Amygdala (tissue), 56 donors: ENCODE results near the gene ALDH16A1.

Source experiments
- DNase-seq, 56 donors: peaks; one replicate each; lab custom pipeline; 2025; lab: John Stamatoyannopoulos, UW

Gene ALDH16A1

DNA sequence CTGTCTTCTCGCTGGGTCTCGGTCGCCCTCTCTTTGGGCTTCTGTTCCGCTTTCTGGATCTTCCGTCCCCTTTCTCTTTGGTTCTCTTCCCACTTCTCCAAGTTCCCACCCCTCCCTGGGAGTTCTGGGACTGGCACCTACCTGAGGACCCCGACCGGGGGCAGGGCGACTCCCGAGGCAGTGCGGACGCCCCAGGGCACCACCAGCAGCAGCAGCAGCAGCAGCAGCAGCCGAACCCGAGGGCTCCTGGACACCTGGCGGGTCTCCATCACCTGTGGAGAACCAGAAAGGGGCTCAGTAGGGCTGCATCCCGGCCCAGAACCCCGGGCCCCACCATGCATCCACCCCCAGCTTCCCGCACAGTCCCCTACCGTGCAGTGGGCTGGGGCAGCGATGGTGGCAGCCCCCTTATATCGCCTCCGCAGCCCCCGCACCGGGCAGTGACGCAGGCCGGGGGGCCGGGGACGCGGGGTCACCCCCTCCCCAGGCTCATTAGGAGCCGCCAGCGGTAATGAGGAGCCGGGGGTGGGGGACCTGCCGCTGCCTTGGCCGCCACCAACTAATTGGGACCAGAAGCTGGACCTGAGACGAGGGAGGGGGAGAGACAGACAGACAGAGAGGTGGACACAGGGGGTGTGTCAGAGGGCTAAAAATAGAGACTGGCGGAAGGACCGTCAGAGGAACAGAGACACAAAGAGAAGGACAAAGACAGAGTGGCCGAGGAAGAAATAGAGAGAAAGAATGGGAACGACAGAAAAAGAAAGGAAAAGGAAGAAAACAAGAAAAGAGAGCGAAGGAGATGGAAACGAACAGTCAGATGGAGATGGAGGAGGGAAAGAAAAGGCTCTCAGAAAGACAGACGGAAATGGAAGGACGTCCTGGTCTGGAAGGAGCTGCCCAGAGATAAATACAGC lies 29.7 kb upstream of the ALDH16A1 start, which contains the start of gene PTH2:
TSS of gene PTH2 (minus strand) at position 371 of the 914 bp plus-strand sequence. CDS start at position 269, 102 bp downstream.
- DNase-seq, result no peak

DNA sequence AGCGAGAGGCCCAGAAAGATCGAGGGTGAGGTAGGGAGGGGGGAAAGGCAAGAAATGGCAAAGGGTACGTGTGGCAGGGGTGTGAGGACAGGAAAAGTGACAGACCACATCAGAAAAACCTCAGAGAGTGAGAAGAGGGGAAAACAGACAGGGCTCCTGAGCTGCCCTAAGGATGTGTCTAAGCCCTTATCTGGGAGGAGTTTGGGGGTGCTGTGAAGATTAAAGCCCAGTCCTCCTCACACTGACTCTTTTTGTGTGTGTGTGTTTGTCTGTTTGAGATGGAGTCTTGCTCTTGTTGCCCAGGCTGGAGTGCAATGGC lies 29.1 kb upstream of the ALDH16A1 start:
- no peak for DNase-seq

DNA sequence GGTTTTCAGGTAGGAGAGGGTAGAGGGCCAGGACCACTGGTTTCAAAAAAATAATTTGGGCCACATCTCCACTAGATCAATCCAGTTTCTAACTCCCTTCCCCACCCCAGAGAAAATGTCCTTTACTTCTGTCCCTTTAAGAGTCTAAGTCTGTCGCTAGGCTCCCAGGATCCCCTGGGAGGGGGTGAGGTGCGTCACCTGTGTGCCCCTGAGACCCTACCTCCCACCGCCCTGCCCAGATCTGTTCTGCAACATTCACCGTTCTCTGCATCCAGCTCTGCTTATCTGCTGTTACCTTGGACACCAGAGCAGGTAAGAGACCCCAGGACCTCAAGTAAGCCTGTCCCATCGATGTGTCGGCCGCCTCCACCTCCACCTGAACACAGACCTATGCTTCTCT lies 27.8 kb upstream of the ALDH16A1 start, which contains the start of gene GFY:
TSS of gene GFY (plus strand) at position 211 of the 400 bp plus-strand sequence. CDS start 1,043 bp downstream, outside the sequence.
- no peak for DNase-seq

DNA sequence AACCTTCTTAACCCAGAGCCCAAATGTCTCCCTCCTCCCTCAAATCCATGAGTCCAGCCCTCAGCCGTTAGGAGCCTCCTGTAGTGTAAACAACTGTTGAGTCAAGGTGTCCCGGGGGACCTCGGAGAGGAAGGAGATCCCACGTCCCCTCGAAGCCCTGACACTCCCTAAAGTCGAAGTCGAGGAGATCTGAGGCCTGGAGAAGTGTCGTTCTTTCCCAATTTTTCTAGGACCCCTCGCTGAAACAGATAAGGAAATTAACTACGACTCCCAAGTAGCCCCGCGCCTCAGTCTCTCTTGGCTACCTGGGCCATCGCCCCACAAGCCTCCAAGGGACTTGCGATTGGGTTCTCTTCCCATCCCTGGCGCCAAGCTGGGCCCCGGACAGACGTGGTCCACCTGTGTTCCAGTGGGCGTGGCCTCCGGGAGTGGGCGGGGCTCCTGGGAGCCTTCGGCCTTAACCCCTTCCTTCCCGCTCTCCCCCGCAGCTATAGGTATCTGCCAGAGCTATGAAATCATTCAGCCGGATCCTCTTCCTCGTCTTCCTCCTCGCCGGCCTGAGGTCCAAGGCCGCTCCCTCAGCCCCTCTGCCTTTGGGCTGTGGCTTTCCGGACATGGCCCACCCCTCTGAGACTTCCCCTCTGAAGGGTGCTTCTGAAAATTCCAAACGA lies 27.0 kb upstream of the ALDH16A1 start:
- DNase-seq, result no peak

DNA sequence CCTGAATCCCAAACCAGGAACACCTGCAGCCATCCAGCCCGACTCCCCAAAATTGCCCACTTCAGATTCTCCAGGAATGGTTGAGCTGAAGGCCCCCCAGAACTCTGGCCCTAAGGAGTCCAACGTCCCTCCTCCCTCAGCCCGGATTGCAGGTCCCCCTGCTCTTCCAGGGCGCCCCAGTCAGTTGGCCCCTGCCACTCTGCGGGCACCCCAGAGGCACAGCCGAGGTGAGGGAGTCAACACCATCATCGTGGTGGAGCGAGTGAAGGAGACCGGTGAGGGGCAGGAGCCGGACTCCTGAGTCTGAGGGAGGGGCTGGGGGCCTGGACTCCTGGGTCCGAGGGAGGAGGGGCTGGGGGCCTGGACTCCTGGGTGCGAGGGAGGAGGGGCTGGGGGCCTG lies 25.7 kb upstream of the ALDH16A1 start:
- no peak for DNase-seq

DNA sequence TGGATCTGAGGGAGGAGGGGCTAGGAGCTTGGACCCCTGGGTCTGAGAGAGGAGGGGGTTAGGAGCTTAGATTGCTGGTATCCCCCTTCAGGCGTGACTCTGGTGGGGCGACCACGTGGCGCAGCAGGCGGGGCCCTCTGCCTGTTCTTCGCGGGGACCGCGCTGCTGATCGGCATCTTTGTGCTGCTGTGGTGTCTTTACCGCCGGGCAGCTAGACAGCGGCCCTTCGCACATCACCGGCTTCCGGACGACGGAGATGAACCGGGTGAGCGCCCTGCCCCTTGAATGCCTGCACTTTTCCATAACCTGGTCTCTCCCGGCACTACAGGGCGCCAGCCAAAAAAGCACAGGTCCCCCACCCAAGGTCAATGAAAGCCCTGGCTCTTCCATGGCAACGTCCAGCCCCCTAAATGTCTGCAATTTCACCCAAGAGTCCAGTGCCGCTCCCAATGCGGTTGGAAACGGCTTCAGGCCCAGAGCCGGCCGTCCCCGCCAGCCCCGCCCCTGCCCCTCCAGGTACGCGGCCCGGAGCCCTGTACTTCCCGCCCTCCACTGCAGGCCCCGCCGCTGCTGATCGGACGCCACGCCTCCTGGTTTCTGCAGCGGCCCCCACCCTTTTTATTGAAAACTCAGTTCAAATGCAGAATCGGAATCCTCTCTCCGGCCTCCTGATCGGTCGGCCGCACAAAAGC lies 25.0 kb upstream of the ALDH16A1 start:
- no peak for DNase-seq

DNA sequence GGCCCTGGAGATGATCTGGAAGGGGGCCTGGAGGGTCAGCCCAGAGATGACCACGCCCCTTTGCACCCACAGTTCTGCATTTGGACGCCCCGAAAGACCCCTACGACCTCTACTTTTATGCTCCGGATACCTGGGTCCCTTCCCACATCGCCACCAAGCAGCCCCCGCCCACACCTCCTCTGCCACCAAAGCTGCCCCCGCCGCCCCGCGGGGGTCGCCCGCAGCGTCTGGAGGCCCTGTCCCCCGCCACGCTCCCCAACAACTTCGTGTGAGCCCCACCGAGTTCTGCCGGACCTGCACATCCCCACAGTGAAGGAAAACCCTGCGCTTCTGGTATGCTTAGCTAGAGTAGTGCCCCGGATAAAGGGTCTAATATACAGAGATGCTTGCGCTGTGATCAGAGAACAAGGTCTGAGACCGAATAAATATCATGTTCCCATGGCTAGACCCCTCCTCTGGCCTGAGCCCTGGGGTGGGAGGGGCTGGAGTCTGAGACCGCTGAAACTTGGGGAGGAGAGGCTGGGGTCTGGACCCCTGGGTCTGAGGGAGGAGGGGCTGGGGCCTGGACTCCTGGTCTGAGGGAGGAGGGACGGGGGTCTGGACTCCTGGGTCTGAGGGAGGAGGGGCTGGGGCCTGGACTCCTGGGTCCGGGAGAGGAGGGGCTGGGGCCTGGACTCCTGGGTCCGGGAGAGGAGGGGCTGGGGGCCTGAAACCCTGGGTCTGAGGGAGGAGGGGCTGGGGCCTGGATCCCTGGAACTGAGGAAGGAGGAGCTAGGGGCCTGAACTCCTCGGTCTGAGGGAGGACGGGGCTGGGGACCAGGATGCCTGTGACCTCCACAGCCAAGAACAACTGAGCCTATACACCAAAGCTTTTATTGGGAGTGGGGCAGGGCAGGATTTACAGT lies 24.2 kb upstream of the ALDH16A1 start:
- peak in 1 of 56 donors; percentile 15 for DNase-seq

DNA sequence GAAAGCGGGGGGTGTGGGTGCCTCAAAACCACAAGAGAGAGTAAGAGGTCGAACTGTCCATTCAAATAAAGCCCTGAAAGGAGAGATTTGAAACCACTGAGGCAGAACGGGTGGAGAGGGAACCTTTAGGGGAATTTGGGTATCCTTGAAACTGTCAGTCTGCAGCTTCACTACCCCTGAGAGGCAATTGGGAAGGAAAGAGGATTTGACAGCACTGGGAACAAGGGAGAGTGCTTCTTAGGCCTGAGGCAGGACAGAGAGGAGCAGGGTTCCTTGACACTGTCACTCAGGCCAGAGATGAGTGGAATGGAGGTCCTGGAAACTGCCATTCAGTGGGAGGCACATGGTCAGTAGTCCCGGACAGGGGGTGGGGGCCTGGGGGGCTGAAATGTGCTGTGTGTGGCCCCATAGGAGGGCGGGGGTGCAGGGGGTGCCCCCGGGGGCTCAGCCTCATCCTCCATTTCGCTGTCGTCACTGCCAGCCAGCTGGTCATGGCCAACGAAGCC lies 22.8 kb upstream of the ALDH16A1 start:
- no peak for DNase-seq

DNA sequence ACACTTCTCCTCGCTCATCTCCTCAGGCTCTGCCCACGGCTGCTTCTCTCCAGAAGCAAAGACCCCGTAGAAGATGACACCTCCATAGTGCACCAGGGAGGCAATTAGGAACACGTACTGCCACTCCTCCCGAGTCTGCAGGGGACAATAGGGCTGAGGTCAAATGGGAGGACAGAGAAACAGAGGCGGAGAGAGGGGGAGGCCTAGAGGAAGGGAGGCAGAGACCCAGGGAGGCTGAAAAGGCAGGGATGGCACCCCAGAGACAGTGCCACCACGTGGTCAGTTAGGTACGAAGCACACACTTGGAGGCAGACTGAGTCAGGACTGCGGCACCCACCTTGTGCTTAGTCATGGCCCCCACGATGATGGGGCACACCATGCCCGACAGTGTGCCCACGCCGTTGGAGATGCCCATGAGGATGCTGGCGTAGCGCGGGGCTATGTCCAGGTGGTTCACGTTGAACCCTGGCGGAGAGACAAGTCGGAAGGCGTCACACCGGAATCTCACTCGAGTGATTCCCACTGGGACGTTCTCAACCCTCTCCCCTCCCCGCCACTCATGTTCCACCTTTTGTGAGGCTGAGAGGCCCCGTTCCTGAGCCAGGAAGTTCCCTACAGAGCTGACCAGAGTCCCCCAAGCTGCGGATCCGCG lies 22.2 kb upstream of the ALDH16A1 start:
- DNase-seq, result peak in 2 of 56 donors; percentile 10 to 13

DNA sequence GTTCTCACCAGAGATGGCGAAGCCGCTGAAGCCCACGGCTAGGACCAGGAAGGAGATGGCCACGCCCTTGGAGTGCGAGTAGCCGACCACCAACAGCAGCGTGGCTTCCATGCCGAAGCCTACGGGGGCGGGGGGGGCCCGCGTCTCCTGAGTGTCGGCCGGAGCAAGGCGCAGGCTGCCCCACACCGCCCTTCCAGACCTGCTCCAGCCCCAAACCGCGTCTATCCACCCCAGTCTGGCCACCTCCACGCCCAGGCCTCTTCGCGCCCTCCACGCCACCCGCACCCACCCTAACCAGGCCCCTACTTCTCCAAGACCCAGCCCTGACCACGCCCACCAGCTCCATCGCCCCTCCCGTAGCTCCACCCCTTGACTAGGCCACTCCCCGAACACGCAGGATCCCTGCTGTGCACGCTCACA lies 21.7 kb upstream of the ALDH16A1 start:
- no peak for DNase-seq

DNA sequence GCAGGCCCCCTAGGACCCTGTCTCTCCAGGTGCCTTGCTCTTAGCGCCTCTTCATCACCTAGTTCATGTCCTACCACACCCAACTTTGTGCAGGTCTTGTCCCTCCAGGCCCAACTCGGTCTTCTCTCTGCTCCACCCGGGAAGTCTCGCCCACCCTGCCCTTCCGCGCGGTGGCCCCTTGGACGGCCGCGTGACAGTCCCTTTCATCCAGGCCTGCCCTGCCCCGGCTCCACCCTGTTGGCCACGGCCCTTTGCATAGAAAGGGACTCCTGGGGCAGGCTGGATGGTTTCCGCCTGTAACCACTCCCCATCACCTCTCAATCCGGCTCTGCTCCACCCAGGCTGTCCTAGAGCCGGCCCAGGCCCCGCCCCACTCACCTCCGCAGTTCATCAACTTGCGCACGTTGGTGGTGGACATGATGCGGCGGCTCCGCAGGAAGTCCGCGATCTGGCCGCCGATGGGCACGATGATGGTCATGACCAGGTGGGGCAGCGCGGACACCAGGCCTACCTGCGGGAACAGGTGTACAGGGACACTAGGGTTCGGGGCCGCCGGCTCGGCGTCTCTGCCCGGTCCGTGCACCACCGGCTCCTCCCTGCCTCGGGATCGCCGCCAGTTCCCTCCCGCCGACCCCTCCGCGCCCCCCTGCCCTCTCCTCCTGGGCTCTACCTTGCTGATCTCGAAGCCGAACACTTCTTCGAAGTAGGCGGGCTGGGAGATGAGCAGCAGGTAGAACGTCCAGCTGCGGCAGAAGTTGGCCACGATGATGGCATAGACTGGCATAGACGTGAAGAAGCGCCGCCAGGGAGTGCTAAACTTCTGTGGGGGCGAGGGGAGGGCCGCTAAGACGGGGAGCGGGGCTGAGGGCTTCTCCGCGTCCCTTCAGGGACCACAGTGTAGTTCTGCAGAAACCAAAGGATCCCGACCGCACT lies 20.6 kb upstream of the ALDH16A1 start:
- DNase-seq, result no peak

DNA sequence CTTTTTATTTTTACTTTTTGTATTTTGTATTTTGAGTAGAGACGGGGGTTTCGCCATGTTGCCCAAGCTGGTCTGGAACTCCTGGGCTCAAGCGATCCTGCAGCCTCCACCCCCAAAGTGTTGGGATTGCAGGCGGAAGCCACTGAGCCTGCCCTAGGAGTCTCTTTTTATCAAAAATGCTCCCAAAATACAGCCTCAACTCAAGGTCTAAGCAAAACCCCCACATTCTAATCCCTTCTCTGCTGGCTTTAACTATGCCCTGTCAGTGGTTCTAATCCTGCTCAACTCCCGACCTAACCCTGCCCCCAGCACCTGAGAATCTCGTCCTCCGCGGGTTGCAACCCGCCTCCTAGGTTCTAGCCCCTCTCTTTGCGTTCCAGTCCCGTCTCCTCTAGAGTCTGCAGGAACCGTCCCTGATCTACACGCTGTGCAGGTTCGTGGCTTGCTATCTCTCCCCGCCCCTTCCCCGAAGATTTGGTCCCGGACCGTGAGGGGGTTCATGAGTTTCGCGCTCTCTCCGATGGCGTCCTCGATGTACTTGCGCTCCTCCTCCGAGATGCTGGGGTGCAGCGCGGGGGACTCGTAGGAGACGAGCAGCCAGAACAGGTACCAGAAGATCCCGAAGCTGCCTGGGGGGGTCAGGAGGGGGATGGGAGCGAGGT lies 19.7 kb upstream of the ALDH16A1 start:
- no peak for DNase-seq

DNA sequence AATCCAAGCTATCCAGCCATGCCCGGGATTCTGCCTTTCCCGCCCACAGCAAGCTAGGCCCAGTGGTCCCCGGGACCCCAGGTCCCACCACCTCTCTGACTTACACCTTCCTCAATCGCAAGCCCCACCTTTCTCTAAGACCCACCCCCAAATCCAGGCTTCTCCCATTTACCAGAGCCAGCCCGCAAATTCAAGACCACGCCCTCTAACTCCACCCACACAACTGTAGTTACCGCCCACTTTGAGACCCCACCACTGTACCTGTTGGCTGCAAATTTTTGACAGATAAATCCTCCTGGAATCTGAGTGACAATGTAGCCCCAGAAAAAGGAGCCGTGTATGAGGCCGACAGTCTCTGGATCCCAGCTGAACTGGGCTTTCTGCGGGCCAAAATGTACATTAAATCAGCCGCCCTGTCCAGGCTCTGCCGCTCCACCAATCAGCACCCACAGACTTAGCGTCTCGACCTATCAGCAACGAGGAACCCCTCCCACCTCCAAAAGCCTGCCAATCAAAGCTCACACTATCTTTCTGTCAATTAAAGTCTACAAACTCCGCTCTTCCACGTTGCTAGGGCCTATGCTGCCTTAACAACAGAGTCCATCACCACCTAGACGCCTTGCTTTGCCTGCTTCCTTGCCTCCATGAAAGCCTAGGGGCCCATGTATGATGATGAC lies 18.0 kb upstream of the ALDH16A1 start:
- peak in 6 of 56 donors; percentile 10 to 35 (median 18) for DNase-seq

DNA sequence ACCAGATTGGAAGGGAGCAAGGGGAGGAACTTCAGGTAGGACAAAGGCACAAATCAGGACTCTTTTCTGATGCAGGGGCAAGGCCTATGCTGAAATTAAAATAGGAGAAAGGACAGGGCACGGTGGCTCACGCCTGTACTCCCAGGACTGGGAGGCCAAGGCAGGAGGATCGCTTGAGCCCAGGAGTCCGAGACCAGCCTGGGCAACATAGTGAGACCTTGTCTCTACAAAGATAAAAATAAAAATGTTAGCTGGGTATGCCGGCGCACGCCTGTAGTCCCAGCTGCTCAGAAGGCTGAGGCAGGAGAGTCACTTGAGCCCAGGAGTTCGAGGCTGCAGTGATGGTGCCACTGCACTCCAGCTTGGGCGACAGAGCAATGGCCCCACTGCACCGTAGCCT lies 17.4 kb upstream of the ALDH16A1 start:
- DNase-seq, result no peak

DNA sequence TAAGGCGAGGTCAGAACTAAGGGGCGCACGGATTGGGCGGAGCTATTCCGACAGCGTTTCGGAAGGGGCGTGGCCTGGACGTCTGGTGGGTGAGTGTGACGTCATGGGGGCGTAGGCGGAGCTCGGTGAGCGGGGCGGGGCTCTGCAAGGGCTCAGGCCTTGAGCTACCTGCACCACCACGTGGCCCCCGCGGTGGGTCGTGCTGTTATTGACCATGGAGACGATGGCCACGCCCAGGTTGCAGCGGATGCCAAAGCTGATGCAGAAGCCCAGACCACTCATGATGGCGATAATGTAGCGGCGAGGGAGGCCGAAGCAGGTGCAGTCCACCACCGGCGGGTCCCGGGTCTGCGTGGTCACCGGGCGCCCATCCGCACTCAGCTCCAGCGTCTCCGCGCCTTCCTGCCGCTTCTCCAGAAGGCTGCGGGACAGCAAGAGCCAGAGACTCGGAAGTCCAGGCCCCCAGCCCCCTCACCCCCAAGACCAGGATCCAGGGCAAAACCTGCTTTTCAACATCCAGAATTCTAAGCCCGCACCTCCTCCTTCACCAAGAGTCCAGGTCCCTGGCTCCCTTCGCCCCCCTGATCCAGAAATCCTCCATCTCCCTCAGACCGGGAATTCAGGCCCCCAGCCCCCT lies 16.5 kb upstream of the ALDH16A1 start:
- DNase-seq, result peak in 6 of 56 donors; percentile 11 to 57 (median 15)

DNA sequence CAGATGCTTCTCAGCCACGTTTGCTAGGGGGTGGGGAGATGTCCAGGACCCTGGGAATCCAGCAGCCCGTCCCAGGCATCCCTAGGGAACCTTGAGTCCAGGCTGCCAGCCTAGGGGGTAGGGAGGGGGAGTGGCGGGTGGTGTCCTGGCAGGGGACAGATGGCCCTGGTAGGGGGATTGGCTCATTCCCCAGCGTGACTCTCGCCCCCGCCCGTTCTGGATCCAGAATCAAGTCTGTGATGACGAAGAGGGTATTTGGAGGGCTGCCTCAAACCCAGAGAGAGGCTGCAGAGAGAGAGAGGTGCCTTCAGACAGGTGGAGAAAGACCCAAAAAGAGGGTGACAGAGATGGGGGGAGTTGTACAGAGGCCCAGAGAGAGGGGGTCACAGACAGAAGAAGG lies 15.8 kb upstream of the ALDH16A1 start:
- DNase-seq, result peak in 16 of 56 donors; percentile 5 to 45 (median 27)
